SK-N-MC (cell line): ENCODE results near the gene MFAP2.

Experiments used
- EZH2 ChIP-seq: fragments of 200-600 bp; sonication (generic); IDR thresholded peaks from one replicate; pipeline ENCODE4 v1.6.1; 2017; ENCODE audit warnings: antibody characterized with exemption
- FOXP2 ChIP-seq: optimal IDR thresholded peaks from 2 replicates; pipeline ENCODE3; 2011; ENCODE audit warnings: mild to moderate bottlenecking, moderate library complexity; ENCODE audit not compliant: insufficient read depth; ENCODE audit errors: extremely low read length, control extremely low read depth
- POLR2AphosphoS5 ChIP-seq: IDR thresholded peaks from 2 replicates; pipeline ENCODE4 v1.6.1; 2012; ENCODE audit warnings: mild to moderate bottlenecking, low read depth, low read length, borderline replicate concordance

DNA sequence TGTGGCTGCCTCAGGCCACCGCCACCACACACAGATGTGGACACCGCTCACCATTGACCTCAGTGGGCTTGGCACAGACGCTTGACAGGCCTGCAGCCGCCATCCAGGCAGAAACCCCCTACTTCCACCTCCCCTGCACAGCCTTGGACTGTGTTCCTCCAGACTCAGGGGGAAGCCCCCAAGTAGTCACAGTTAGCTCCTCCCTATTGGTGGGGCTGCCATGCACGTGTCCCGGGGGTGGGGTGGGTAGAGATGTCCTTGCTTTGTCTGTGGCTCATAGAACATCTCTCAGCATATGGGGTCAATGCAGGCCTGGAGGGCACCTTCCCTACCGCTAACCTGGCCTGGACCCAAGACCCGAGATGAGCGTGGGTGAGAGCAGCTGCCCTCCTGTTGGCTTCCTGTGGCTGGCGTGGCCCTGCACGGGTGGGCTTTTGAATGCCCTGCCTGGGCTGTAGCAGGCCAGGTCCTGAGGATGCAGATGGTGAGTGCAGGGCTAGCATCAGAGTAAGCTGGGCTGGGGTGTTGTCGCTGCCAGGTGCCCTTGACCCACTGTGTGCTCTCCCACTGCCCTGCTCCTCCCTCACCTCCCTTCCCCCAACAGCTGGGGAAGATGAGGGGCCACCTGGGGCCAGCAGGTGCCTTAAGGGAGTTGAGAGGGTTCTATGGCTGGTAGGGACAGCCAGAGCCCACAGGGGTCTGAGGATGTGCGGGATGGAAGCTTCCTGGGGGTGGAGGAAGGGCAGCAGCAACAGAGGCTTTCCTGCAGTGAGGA, 52.5 kb downstream of the MFAP2 start:
- TF ChIP-seq EZH2 = no peak
- no peak for TF ChIP-seq POLR2AphosphoS5
- TF ChIP-seq FOXP2 = no peak
